ENCODE results near the gene HARBI1. TPM values are rescaled to one million over a fixed set of nuclear protein-coding genes. Genes with fewer than 3 reads are reported as not detected.

The HARBI1 gene
- total RNA-seq = 10 to 100 TPM in 2 of 5 experiments, 1 to 10 TPM in 3; 5.8 to 18.1 (median 8.0) TPM
- 1 to 10 TPM; 2.9 to 7.5 TPM for polyA plus RNA-seq
- 9.4 reads per million, percentile 34 among the genes with 10 or more reads in this experiment for total RNA-seq

GRCh38 chr11:46617134-46617971 is at the start of gene HARBI1, which contains the start of gene ATG13:
Gene HARBI1, minus strand, starts transcription at chr11:46617227. Its CDS starts 990 bp downstream, at chr11:46616237.
Gene ATG13, plus strand, starts transcription at chr11:46617553. Its CDS starts 26,739 bp downstream, at chr11:46644292.
- H3K27ac ChIP-seq (ENCODE audit: low read depth, low read length) = peak within 1 kb of the TSS; percentile 100
- peak within 1 kb of the TSS; percentile 95 to 100 (median 99) for H3K27ac Mint-ChIP-seq
- ChIA-PET CTCF (interaction anchor here (0.7 to 1.6 kb wide), 9 partner anchors 16 to 377 kb away, joined by 3 to 5 read pairs (median 3); partner anchors contain the start of gene AMBRA1), POLR2A (interaction anchor here (0.5 to 2.9 kb wide), 20 partner anchors 8 to 771 kb away, joined by 3 to 21 read pairs (median 3); partner anchors contain the start of genes AMBRA1, ARHGAP1, DGKZ and ZNF408)
- H3K4me3 ChIP-seq (ENCODE audit: low read length) = peak within 1 kb of the TSS; percentile 99
- ATAC-seq (peak; percentile 96), DNase-seq (peak; percentile 89 to 95 (median 94))
- peaks cover 0 to 5% (median 0%) of the 10 kb centered on the region in 11 donors for H3K9me3 Mint-ChIP-seq
- peaks cover 0 to 14% (median 4%) of the 10 kb centered on the region in 3 experiments for H3K36me3 ChIP-seq (ENCODE audit: control insufficient read depth in 2 of 3, insufficient read depth in 3 of 3, low read length in 3 of 3)
- intact Hi-C loops (cut with micrococcal nuclease) = loop anchor here (1.0 to 10.0 kb wide), 24 partner anchors 23 to 1149 kb away; partner anchors contain the start of genes AMBRA1 (in 2 of the 2), ARHGAP1 (in 2 of the 2), DGKZ (in 2 of the 2) and CELF1 (in 1 of the 2)
- no peaks in the 10 kb centered on the region for H3K27me3 ChIP-seq (ENCODE audit: control insufficient read depth in 2 of 2, insufficient read depth in 2 of 2, low read length in 2 of 2)
- H3K4me1 Mint-ChIP-seq = peaks cover 26 to 55% (median 42%) of the 10 kb centered on the region in 7 donors
- no peaks in the 10 kb centered on the region for H3K27me3 Mint-ChIP-seq
- H3K4me1 ChIP-seq (ENCODE audit: control insufficient read depth in 2 of 2, insufficient read depth in 2 of 2, low read length in 2 of 2) = peaks cover 17 to 27% of the 10 kb centered on the region in 2 donors
- H3K9me3 ChIP-seq (ENCODE audit: control insufficient read depth in 2 of 3, low read length in 3 of 3) = no peaks in the 10 kb centered on the region
- H3K4me3 Mint-ChIP-seq = peak within 1 kb of the TSS; percentile 93 to 99 (median 96)
- H3K36me3 Mint-ChIP-seq = peaks cover 0 to 13% (median 9%) of the 10 kb centered on the region in 5 donors

GRCh38 chr11:46666516-46666915 is 49.5 kb upstream of the HARBI1 start:
- Histone ChIP-seq H3K4me3 (ENCODE audit: low read length) (no peak overlapping the region), H3K27me3 (ENCODE audit: control insufficient read depth in 2 of 2, insufficient read depth in 2 of 2, low read length in 2 of 2) (no peaks in the 10 kb centered on the region), H3K9me3 (ENCODE audit: control insufficient read depth in 2 of 3, low read length in 3 of 3) (no peaks in the 10 kb centered on the region), H3K36me3 (ENCODE audit: control insufficient read depth in 2 of 3, insufficient read depth in 3 of 3, low read length in 3 of 3) (peaks cover 9 to 83% (median 25%) of the 10 kb centered on the region in 3 experiments), H3K4me1 (ENCODE audit: control insufficient read depth in 2 of 2, insufficient read depth in 2 of 2, low read length in 2 of 2) (peaks cover 17 to 27% of the 10 kb centered on the region in 2 donors), H3K27ac (ENCODE audit: low read depth, low read length) (no peak overlapping the region)
- intact Hi-C loops (cut with micrococcal nuclease) = no loop called here
- no peak overlapping the region for H3K4me3 Mint-ChIP-seq
- DNase-seq (no peak), ATAC-seq (no peak)
- POLR2A ChIA-PET = no interaction called here
- peaks cover 10 to 57% (median 22%) of the 10 kb centered on the region in 5 donors for H3K36me3 Mint-ChIP-seq
- peak overlapping the region in 5 of 9 donors; percentile 14 to 88 (median 72) for H3K27ac Mint-ChIP-seq
- H3K27me3 Mint-ChIP-seq = no peaks in the 10 kb centered on the region
- CTCF ChIA-PET = interaction anchor here (0.7 kb wide), 1 partner anchor 606 kb away, joined by 3 read pairs; no protein-coding TSS in a partner anchor
- H3K9me3 Mint-ChIP-seq = no peaks in the 10 kb centered on the region
- H3K4me1 Mint-ChIP-seq = peaks cover 19 to 37% (median 26%) of the 10 kb centered on the region in 7 donors

GRCh38 chr11:46665356-46665755 is 48.3 kb upstream of the HARBI1 start:
- H3K27ac Mint-ChIP-seq = no peak overlapping the region
- no peak for DNase-seq
- peaks cover 10 to 27% (median 16%) of the 10 kb centered on the region in 7 donors for H3K4me1 Mint-ChIP-seq
- H3K9me3 Mint-ChIP-seq = no peaks in the 10 kb centered on the region
- ATAC-seq = no peak
- H3K4me3 ChIP-seq (ENCODE audit: low read length) = no peak overlapping the region
- CTCF ChIA-PET = no interaction called here
- H3K36me3 ChIP-seq (ENCODE audit: control insufficient read depth in 2 of 3, insufficient read depth in 3 of 3, low read length in 3 of 3) = peaks cover 9 to 92% (median 25%) of the 10 kb centered on the region in 3 experiments
- H3K27me3 ChIP-seq (ENCODE audit: control insufficient read depth in 2 of 2, insufficient read depth in 2 of 2, low read length in 2 of 2) = no peaks in the 10 kb centered on the region
- no peak overlapping the region for H3K27ac ChIP-seq (ENCODE audit: low read depth, low read length)
- POLR2A ChIA-PET = no interaction called here
- no peak overlapping the region for H3K4me3 Mint-ChIP-seq
- intact Hi-C loops (cut with micrococcal nuclease) = no loop called here
- peaks cover 8 to 16% of the 10 kb centered on the region in 2 donors for H3K4me1 ChIP-seq (ENCODE audit: control insufficient read depth in 2 of 2, insufficient read depth in 2 of 2, low read length in 2 of 2)
- H3K27me3 Mint-ChIP-seq = no peaks in the 10 kb centered on the region
- H3K9me3 ChIP-seq (ENCODE audit: control insufficient read depth in 2 of 3, low read length in 3 of 3) = no peaks in the 10 kb centered on the region
- H3K36me3 Mint-ChIP-seq = peaks cover 10 to 57% (median 19%) of the 10 kb centered on the region in 5 donors

GRCh38 chr11:46664612-46665011 is 47.6 kb upstream of the HARBI1 start:
- peaks cover under 1 to 9% of the 10 kb centered on the region in 2 donors for H3K4me1 ChIP-seq (ENCODE audit: control insufficient read depth in 2 of 2, insufficient read depth in 2 of 2, low read length in 2 of 2)
- Mint-ChIP-seq H3K4me3 (no peak overlapping the region), H3K27me3 (no peaks in the 10 kb centered on the region), H3K36me3 (peaks cover 14 to 61% (median 16%) of the 10 kb centered on the region in 5 donors), H3K4me1 (peaks cover 5 to 20% (median 11%) of the 10 kb centered on the region in 7 donors), H3K9me3 (no peaks in the 10 kb centered on the region), H3K27ac (peak overlapping the region in 6 of 9 donors; percentile 17 to 89 (median 50))
- H3K9me3 ChIP-seq (ENCODE audit: control insufficient read depth in 2 of 3, low read length in 3 of 3) = no peaks in the 10 kb centered on the region
- intact Hi-C loops (cut with micrococcal nuclease) = no loop called here
- H3K36me3 ChIP-seq (ENCODE audit: control insufficient read depth in 2 of 3, insufficient read depth in 3 of 3, low read length in 3 of 3) = peaks cover 5 to 96% (median 27%) of the 10 kb centered on the region in 3 experiments
- CTCF ChIA-PET = no interaction called here
- DNase-seq (no peak), ATAC-seq (no peak)
- no peak overlapping the region for H3K4me3 ChIP-seq (ENCODE audit: low read length)
- POLR2A ChIA-PET = no interaction called here
- H3K27ac ChIP-seq (ENCODE audit: low read depth, low read length) = no peak overlapping the region
- no peaks in the 10 kb centered on the region for H3K27me3 ChIP-seq (ENCODE audit: control insufficient read depth in 2 of 2, insufficient read depth in 2 of 2, low read length in 2 of 2)

- Mint-ChIP-seq H3K27ac (peak overlapping the region in 2 of 9 donors; percentile 72 to 87), H3K4me3 (no peak overlapping the region), H3K4me1 (peaks cover 0 to 9% (median 2%) of the 10 kb centered on the region in 7 donors), H3K36me3 (peaks cover 8 to 60% (median 15%) of the 10 kb centered on the region in 5 donors), H3K9me3 (no peaks in the 10 kb centered on the region), H3K27me3 (no peaks in the 10 kb centered on the region)
- no peaks in the 10 kb centered on the region for H3K4me1 ChIP-seq (ENCODE audit: control insufficient read depth in 2 of 2, insufficient read depth in 2 of 2, low read length in 2 of 2)
- CTCF ChIA-PET = interaction anchor here (0.8 kb wide), 1 partner anchor 11 kb away, joined by 3 read pairs; no protein-coding TSS in a partner anchor
- peaks cover 0 to 96% (median 27%) of the 10 kb centered on the region in 3 experiments for H3K36me3 ChIP-seq (ENCODE audit: control insufficient read depth in 2 of 3, insufficient read depth in 3 of 3, low read length in 3 of 3)
- no peak for DNase-seq
- no peak overlapping the region for H3K27ac ChIP-seq (ENCODE audit: low read depth, low read length)
- POLR2A ChIA-PET = no interaction called here
- H3K9me3 ChIP-seq (ENCODE audit: control insufficient read depth in 2 of 3, low read length in 3 of 3) = no peaks in the 10 kb centered on the region
- no peak for ATAC-seq
- H3K27me3 ChIP-seq (ENCODE audit: control insufficient read depth in 2 of 2, insufficient read depth in 2 of 2, low read length in 2 of 2) = no peaks in the 10 kb centered on the region
- H3K4me3 ChIP-seq (ENCODE audit: low read length) = no peak overlapping the region
- intact Hi-C loops (cut with micrococcal nuclease) = no loop called here
Observed at GRCh38 chr11:46663277-46663940, 46.4 kb upstream of the HARBI1 start.

GRCh38 chr11:46662366-46662765 is 45.3 kb upstream of the HARBI1 start:
- POLR2A ChIA-PET = interaction anchor here (0.8 kb wide), 1 partner anchor 9 kb away, joined by 3 read pairs; no protein-coding TSS in a partner anchor

More at GRCh38 chr11:46662366-46662765, 45.3 kb upstream of the HARBI1 start:
- no peak overlapping the region for H3K27ac ChIP-seq (ENCODE audit: low read depth, low read length)
- CTCF ChIA-PET = no interaction called here
- intact Hi-C loops (cut with micrococcal nuclease) = no loop called here
- Mint-ChIP-seq H3K27me3 (no peaks in the 10 kb centered on the region), H3K36me3 (peaks cover 10 to 58% (median 19%) of the 10 kb centered on the region in 5 donors), H3K27ac (peak overlapping the region in 4 of 9 donors; percentile 14 to 64 (median 26)), H3K4me3 (no peak overlapping the region), H3K4me1 (peaks cover 0 to 6% (median 2%) of the 10 kb centered on the region in 7 donors), H3K9me3 (no peaks in the 10 kb centered on the region)
- H3K36me3 ChIP-seq (ENCODE audit: control insufficient read depth in 2 of 3, insufficient read depth in 3 of 3, low read length in 3 of 3) = peaks cover 2 to 95% (median 27%) of the 10 kb centered on the region in 3 experiments
- no peak for ATAC-seq
- DNase-seq = no peak
- H3K27me3 ChIP-seq (ENCODE audit: control insufficient read depth in 2 of 2, insufficient read depth in 2 of 2, low read length in 2 of 2) = no peaks in the 10 kb centered on the region
- no peaks in the 10 kb centered on the region for H3K9me3 ChIP-seq (ENCODE audit: control insufficient read depth in 2 of 3, low read length in 3 of 3)
- no peak overlapping the region for H3K4me3 ChIP-seq (ENCODE audit: low read length)
- H3K4me1 ChIP-seq (ENCODE audit: control insufficient read depth in 2 of 2, insufficient read depth in 2 of 2, low read length in 2 of 2) = no peaks in the 10 kb centered on the region
